Measurements from ENCODE around the gene RBMS3. TPM values are rescaled to one million over a fixed set of nuclear protein-coding genes. Genes with fewer than 3 reads are reported as not detected.

RBMS3 gene
- total RNA-seq, 1 donor from 2014 or later = 58.5 TPM

DNA sequence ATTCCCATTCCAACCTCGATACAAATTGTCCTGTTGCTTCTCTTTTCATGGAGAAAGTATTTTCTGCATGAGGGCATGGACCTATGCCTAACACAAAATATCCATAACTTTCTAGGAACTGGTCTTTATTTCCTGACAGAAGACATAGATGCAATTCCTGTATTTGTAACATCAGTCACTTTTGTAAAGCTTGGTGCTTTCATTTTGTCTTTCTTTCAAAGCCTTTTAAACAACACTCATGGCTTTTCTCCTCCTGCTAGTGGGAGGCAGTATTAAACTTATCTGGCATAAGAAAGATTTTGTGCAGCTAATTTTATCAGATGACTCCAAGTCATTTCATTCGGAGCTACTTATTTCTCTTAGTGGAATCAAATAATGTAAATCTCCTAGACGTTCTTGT lies 616.0 kb downstream of the RBMS3 start:
- no peaks in the 10 kb centered on the region for H3K36me3 ChIP-seq
- DNase-seq (no peak), ATAC-seq (no peak)
- no peaks in the 10 kb centered on the region for H3K4me1 ChIP-seq
- intact Hi-C loops (cut with DNase I) = no loop called here
- H3K27ac ChIP-seq = no peak overlapping the region
- TF ChIP-seq, protein P1, sequence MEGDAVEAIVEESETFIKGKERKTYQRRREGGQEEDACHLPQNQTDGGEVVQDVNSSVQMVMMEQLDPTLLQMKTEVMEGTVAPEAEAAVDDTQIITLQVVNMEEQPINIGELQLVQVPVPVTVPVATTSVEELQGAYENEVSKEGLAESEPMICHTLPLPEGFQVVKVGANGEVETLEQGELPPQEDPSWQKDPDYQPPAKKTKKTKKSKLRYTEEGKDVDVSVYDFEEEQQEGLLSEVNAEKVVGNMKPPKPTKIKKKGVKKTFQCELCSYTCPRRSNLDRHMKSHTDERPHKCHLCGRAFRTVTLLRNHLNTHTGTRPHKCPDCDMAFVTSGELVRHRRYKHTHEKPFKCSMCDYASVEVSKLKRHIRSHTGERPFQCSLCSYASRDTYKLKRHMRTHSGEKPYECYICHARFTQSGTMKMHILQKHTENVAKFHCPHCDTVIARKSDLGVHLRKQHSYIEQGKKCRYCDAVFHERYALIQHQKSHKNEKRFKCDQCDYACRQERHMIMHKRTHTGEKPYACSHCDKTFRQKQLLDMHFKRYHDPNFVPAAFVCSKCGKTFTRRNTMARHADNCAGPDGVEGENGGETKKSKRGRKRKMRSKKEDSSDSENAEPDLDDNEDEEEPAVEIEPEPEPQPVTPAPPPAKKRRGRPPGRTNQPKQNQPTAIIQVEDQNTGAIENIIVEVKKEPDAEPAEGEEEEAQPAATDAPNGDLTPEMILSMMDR (IDR thresholded peaks at IDR 0.05) = no peak
- no peaks in the 10 kb centered on the region for H3K9me3 ChIP-seq
- no peak overlapping the region for H3K4me3 ChIP-seq
- H3K27me3 ChIP-seq (ENCODE audit: low read depth) = no peaks in the 10 kb centered on the region

DNA sequence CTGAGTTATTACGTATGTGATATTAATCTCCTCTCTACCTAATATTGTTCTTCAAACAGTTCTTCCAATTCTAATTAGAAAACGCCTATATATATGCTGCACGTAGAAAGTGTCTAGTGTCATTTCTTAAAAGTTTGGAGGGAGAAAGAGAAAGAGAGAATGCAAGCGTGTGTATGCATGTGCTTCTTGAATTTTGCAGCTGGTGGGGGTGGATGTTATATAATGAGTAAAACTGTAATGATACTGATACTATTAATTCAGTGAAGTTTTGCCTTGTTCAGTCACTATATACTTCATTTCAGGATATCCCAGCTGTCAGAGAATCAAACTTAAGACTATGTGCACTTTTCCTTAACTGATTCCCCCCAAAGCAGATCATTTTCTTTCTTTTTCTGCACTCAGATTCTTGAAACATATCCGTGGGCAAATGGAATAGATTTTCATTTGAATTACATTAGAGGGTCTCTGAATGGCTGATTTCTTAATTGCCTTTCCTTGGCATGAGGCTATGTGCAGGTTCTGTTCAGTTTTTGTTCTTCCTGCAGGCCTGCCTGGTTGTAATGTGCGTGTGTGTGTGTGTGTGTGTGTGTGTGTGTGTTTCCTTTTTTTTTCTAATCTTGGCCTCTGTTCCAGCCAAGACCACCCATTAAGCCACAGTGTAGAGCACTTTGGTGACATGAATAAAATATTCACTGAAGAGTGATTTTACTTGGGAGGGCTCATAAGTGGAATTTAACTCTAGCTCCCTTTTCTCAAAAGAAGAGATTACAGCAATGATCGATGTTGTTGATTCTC lies 617.5 kb downstream of the RBMS3 start:
- ATAC-seq (no peak), DNase-seq (no peak)
- no peaks in the 10 kb centered on the region for H3K9me3 ChIP-seq
- H3K4me3 ChIP-seq = no peak overlapping the region
- H3K27ac ChIP-seq = no peak overlapping the region
- no peaks in the 10 kb centered on the region for H3K36me3 ChIP-seq
- no peaks in the 10 kb centered on the region for H3K4me1 ChIP-seq
- H3K27me3 ChIP-seq (ENCODE audit: low read depth) = no peaks in the 10 kb centered on the region
- intact Hi-C loops (cut with DNase I) = no loop called here
- TF ChIP-seq, protein P1 (IDR thresholded peaks at IDR 0.05) = no peak

DNA sequence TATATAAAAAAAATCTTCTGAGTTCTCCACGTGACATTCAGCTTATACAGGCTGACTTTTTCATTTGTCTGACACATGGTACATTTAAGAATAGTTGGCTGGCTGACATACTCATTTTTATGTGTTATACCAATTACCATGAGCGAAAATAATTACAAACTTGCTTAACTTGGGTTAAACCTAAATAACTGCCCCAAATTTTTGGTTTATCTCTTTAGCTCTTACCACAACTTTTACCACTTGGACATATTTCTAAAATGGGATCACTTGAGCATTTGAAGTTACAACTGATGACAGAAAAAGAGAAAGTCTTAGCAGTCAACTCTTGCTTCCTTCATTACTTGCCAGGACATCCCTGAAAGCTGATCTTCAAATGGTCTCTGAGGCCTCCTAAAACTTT lies 618.1 kb downstream of the RBMS3 start:
- H3K4me1 ChIP-seq = no peaks in the 10 kb centered on the region
- no peaks in the 10 kb centered on the region for H3K36me3 ChIP-seq
- H3K9me3 ChIP-seq = no peaks in the 10 kb centered on the region
- no peak overlapping the region for H3K27ac ChIP-seq
- H3K27me3 ChIP-seq (ENCODE audit: low read depth) = no peaks in the 10 kb centered on the region
- ATAC-seq = no peak
- no peak overlapping the region for H3K4me3 ChIP-seq
- TF ChIP-seq, protein P1 (IDR thresholded peaks at IDR 0.05) = no peak
- no peak for DNase-seq
- intact Hi-C loops (cut with DNase I) = no loop called here

DNA sequence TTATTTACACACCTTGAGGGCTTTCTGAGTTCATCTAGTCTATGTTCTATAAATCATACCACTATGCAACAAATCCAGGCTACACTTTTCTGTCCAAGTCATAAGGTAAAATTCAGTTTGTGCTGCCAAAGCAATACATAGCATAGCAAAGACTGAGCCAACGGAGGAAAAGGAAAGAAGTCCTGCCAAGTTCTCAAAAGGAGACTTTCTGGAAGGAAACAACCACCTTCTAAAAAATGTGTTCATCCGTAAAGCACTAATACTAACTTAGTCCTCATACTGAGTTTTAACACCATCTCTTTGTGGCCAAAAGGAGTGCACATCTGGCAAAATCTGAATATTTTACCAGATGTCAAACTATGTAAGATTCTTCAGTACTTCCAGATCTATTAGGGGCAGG lies 620.2 kb downstream of the RBMS3 start:
- Histone ChIP-seq H3K27ac (no peak overlapping the region), H3K36me3 (no peaks in the 10 kb centered on the region), H3K27me3 (ENCODE audit: low read depth) (no peaks in the 10 kb centered on the region), H3K9me3 (no peaks in the 10 kb centered on the region), H3K4me1 (no peaks in the 10 kb centered on the region), H3K4me3 (no peak overlapping the region)
- DNase-seq (no peak), ATAC-seq (no peak)
- intact Hi-C loops (cut with DNase I) = no loop called here
- TF ChIP-seq, protein P1 (IDR thresholded peaks at IDR 0.05) = no peak

DNA sequence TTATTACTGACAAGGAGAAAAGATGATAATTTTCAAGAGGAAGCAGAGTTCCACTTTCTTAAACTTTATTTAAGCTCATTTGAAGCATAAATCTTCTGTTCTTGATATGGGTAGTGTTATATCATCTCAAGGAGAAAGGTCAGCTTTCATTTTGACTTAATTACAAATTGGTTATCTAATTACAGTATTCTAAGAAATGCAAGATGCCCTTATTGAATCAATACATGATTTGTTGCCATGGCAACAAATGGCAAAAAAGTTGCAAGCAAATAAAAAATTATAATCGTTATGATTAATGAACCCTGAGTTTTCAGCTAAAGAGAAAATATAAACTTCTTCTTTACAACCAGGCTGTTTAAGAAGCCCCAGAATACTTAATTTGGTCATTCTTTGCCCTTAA lies 622.7 kb downstream of the RBMS3 start:
- no peak overlapping the region for H3K4me3 ChIP-seq
- H3K9me3 ChIP-seq = no peaks in the 10 kb centered on the region
- H3K27ac ChIP-seq = no peak overlapping the region
- TF ChIP-seq, protein P1 (IDR thresholded peaks at IDR 0.05) = no peak
- no peaks in the 10 kb centered on the region for H3K36me3 ChIP-seq
- DNase-seq (no peak), ATAC-seq (no peak)
- H3K4me1 ChIP-seq = no peaks in the 10 kb centered on the region
- intact Hi-C loops (cut with DNase I) = no loop called here
- H3K27me3 ChIP-seq (ENCODE audit: low read depth) = no peaks in the 10 kb centered on the region

Measured in lower lobe of right lung (tissue), 2 donors.